ENCODE measurements around the gene SEMA3B. TPM values are rescaled to one million over a fixed set of nuclear protein-coding genes. Genes with fewer than 3 reads are reported as not detected.
A peak's percentile ranks its signal among the peaks of the same experiment; 100 is the strongest.

SEMA3B gene
- total RNA-seq, 5 donors from 2014 or later (not counting 1 experiment from before 2014, with no cell fraction given) = 0.33 to 2.5 (median 1.5) TPM

DNA sequence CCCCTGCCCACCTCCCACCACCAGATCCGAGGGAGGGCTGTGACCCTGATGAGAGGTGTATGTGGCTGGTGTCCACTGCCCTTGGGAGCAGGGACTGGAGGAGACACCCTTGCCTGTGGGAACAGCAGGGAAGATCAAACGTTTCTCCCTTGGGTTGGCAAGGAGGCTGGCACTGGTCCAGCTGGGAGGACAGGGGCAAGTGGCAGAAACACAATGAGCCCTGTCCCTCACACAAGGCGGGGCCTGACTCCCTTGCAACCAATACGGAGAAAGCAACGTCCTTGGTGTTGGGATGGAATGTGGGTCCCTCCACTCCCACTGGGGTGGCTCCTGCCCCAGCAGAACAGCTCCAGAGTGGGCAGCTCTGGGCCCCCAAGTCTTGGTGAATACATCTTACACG, 48.4 kb downstream of the SEMA3B start:
- no peaks in the 10 kb centered on the region for H3K36me3 Mint-ChIP-seq
- no peaks in the 10 kb centered on the region for H3K9me3 Mint-ChIP-seq
- no peaks in the 10 kb centered on the region for H3K36me3 ChIP-seq (ENCODE audit: control insufficient read depth in 2 of 2, extremely low read depth in 1 of 2, insufficient read depth in 1 of 2, low read length in 1 of 2)
- peak overlapping the region; percentile 63 for H3K27ac ChIP-seq (ENCODE audit: low read length)
- ChIA-PET CTCF (interaction anchor here in 1 of 2 donors (1.8 kb wide), 1 partner anchor 18 kb away, joined by 7 read pairs; the partner anchor contains the start of genes HYAL3 and NAA80), POLR2A (interaction anchor here in 1 of 2 donors (0.6 kb wide), 1 partner anchor 10 kb away, joined by 3 read pairs; no protein-coding TSS in a partner anchor)
- H3K9me3 ChIP-seq = no peaks in the 10 kb centered on the region
- peak overlapping the region; percentile 92 to 95 for H3K27ac Mint-ChIP-seq
- ATAC-seq (replicated peaks in 1 of 4) (no peak), DNase-seq (no peak)
- H3K4me3 ChIP-seq (ENCODE audit: control insufficient read depth in 1 of 2, extremely low read depth in 1 of 2, low read length in 1 of 2) = peak overlapping the region in 1 of 2 donors; percentile 19
- peaks cover 6 to 63% of the 10 kb centered on the region in 2 experiments for H3K4me1 ChIP-seq (ENCODE audit: control insufficient read depth in 1 of 2, extremely low read depth in 1 of 2, insufficient read depth in 2 of 2, low read length in 2 of 2)
- H3K27me3 ChIP-seq (replicated peaks in 1 of 2; ENCODE audit: control insufficient read depth in 2 of 2, extremely low read depth in 1 of 2, insufficient read depth in 2 of 2, low read length in 1 of 2) = no peaks in the 10 kb centered on the region
- no peak overlapping the region for H3K4me3 Mint-ChIP-seq
- H3K27me3 Mint-ChIP-seq = no peaks in the 10 kb centered on the region
- peaks cover 26 to 46% (median 37%) of the 10 kb centered on the region in 3 donors for H3K4me1 Mint-ChIP-seq
- WGBS (ENCODE audit: insufficient coverage) = 79% methylated on average over 3 of the region's 6 CpGs

DNA sequence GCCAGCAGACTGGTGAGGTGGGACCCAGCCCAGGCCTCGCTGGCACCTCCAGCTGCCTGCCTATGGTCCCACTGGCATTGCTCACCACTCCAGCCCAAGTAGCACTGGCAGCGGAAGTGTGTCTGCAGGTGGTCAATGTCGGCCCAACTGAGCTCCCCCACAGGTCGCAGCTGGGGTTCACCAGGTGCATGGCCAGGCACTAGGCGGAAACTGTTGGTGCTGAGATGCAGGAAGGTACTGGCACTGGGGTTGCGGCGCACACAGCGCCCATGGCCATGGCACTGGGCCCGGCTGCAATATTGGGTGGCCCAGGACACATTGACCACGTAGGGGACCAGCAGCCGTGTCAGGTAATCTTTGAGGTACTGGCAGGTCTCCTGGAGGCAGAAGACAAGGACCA, 49.2 kb downstream of the SEMA3B start:
- H3K27ac Mint-ChIP-seq = no peak overlapping the region
- Histone ChIP-seq H3K36me3 (ENCODE audit: control insufficient read depth in 2 of 2, extremely low read depth in 1 of 2, insufficient read depth in 1 of 2, low read length in 1 of 2) (no peaks in the 10 kb centered on the region), H3K4me1 (ENCODE audit: control insufficient read depth in 1 of 2, extremely low read depth in 1 of 2, insufficient read depth in 2 of 2, low read length in 2 of 2) (peaks cover 6 to 68% of the 10 kb centered on the region in 2 experiments), H3K9me3 (no peaks in the 10 kb centered on the region), H3K27ac (ENCODE audit: low read length) (no peak overlapping the region), H3K4me3 (ENCODE audit: control insufficient read depth in 1 of 2, extremely low read depth in 1 of 2, low read length in 1 of 2) (no peak overlapping the region), H3K27me3 (replicated peaks in 1 of 2; ENCODE audit: control insufficient read depth in 2 of 2, extremely low read depth in 1 of 2, insufficient read depth in 2 of 2, low read length in 1 of 2) (no peaks in the 10 kb centered on the region)
- no peak for ATAC-seq (replicated peaks in 1 of 4)
- H3K9me3 Mint-ChIP-seq = no peaks in the 10 kb centered on the region
- DNase-seq = no peak
- no peak overlapping the region for H3K4me3 Mint-ChIP-seq
- POLR2A ChIA-PET = interaction anchor here in 1 of 2 donors (0.6 kb wide), 1 partner anchor 11 kb away, joined by 3 read pairs; no protein-coding TSS in a partner anchor
- 92% methylated on average over 10 of the region's 11 CpGs for WGBS (ENCODE audit: insufficient coverage)
- CTCF ChIA-PET = interaction anchor here in 1 of 2 donors (0.7 to 1.8 kb wide), 2 partner anchors 19 kb away, joined by 3 to 7 read pairs; partner anchors contain the start of genes HYAL3 and NAA80
- no peaks in the 10 kb centered on the region for H3K27me3 Mint-ChIP-seq
- no peaks in the 10 kb centered on the region for H3K36me3 Mint-ChIP-seq
- peaks cover 26 to 52% (median 37%) of the 10 kb centered on the region in 3 donors for H3K4me1 Mint-ChIP-seq

DNA sequence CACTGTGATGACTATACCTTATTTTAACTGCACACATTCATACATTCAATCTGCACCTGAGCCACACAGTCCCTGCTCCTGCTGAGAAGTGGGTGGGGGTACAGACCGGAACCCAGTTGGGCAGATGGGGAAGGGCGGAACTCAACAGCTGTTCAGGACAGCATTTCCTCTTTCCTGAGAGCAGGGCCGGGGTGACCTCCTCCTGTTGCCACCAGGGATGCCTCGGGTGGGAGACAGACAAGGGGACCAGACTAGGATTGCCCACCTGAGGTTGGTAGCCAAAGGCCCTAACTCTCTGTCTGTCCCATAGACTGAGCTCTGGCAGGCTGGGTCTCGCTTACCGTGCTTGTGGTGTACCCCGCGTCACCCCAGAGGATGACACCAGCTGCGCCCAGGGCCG, 49.7 kb downstream of the SEMA3B start:
- no peaks in the 10 kb centered on the region for H3K36me3 ChIP-seq (ENCODE audit: control insufficient read depth in 2 of 2, extremely low read depth in 1 of 2, insufficient read depth in 1 of 2, low read length in 1 of 2)
- WGBS (ENCODE audit: insufficient coverage) = 78% methylated on average over 4 of the region's 10 CpGs
- no peak overlapping the region for H3K4me3 ChIP-seq (ENCODE audit: control insufficient read depth in 1 of 2, extremely low read depth in 1 of 2, low read length in 1 of 2)
- ChIA-PET CTCF (interaction anchor here in 1 of 2 donors (0.7 kb wide), 1 partner anchor 18 kb away, joined by 3 read pairs; no protein-coding TSS in a partner anchor), POLR2A (interaction anchor here in 1 of 2 donors (0.5 kb wide), 1 partner anchor 8 kb away, joined by 5 read pairs; no protein-coding TSS in a partner anchor)
- H3K27ac Mint-ChIP-seq = peak overlapping the region in 1 of 2 donors; percentile 28
- peaks cover 6 to 68% of the 10 kb centered on the region in 2 experiments for H3K4me1 ChIP-seq (ENCODE audit: control insufficient read depth in 1 of 2, extremely low read depth in 1 of 2, insufficient read depth in 2 of 2, low read length in 2 of 2)
- no peaks in the 10 kb centered on the region for H3K27me3 Mint-ChIP-seq
- H3K4me3 Mint-ChIP-seq = no peak overlapping the region
- H3K4me1 Mint-ChIP-seq = peaks cover 26 to 52% (median 37%) of the 10 kb centered on the region in 3 donors
- no peaks in the 10 kb centered on the region for H3K36me3 Mint-ChIP-seq
- H3K27me3 ChIP-seq (replicated peaks in 1 of 2; ENCODE audit: control insufficient read depth in 2 of 2, extremely low read depth in 1 of 2, insufficient read depth in 2 of 2, low read length in 1 of 2) = no peaks in the 10 kb centered on the region
- no peak for ATAC-seq (replicated peaks in 1 of 4)
- no peak overlapping the region for H3K27ac ChIP-seq (ENCODE audit: low read length)
- no peaks in the 10 kb centered on the region for H3K9me3 ChIP-seq
- DNase-seq = no peak
- H3K9me3 Mint-ChIP-seq = no peaks in the 10 kb centered on the region

DNA sequence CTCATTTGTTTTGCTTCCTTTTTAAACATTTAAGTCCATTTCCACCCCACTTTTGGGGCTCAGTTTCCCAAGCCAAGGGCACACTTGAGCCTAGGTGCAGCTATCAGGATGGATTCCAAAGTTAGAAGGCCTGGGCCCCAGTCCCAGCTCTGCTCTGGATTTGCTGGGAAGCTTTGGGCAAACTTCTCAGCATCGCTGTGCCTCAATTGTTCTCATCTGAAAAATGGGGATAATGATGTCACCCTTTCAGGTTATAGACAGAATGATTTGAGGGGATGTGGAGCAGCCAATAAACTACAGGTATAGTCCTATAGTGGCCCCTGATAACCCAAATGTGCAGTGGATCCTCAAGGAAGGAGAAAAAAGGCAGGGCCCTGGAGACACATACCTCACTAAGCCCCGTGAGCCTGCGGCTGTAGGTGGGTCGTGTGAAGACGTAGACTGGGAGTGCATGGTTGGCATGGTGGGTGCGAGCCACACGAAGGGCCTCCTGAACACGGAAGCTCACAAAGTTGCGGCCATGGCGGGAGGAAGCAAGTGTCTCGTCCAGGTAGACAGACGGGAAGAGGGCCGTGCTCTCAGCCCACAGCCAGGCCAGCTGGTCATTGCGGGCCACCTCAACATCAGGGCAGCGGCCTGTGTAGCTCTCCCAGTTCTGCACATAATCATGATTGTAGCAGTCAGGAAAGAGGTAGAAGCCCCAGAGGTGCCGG, 50.4 kb downstream of the SEMA3B start:
- ChIA-PET CTCF (no interaction called here), POLR2A (interaction anchor here in 1 of 2 donors (0.5 kb wide), 1 partner anchor 9 kb away, joined by 5 read pairs; no protein-coding TSS in a partner anchor)
- peaks cover 6 to 73% of the 10 kb centered on the region in 2 experiments for H3K4me1 ChIP-seq (ENCODE audit: control insufficient read depth in 1 of 2, extremely low read depth in 1 of 2, insufficient read depth in 2 of 2, low read length in 2 of 2)
- H3K27ac ChIP-seq (ENCODE audit: low read length) = no peak overlapping the region
- Mint-ChIP-seq H3K9me3 (no peaks in the 10 kb centered on the region), H3K27ac (no peak overlapping the region), H3K36me3 (no peaks in the 10 kb centered on the region), H3K4me1 (peaks cover 26 to 55% (median 37%) of the 10 kb centered on the region in 3 donors), H3K27me3 (no peaks in the 10 kb centered on the region), H3K4me3 (peak overlapping the region in 2 of 3 donors; percentile 86 to 90)
- no peaks in the 10 kb centered on the region for H3K36me3 ChIP-seq (ENCODE audit: control insufficient read depth in 2 of 2, extremely low read depth in 1 of 2, insufficient read depth in 1 of 2, low read length in 1 of 2)
- no peaks in the 10 kb centered on the region for H3K27me3 ChIP-seq (replicated peaks in 1 of 2; ENCODE audit: control insufficient read depth in 2 of 2, extremely low read depth in 1 of 2, insufficient read depth in 2 of 2, low read length in 1 of 2)
- 100% methylated on average over 4 of the region's 16 CpGs for WGBS (ENCODE audit: insufficient coverage)
- H3K9me3 ChIP-seq = no peaks in the 10 kb centered on the region
- DNase-seq (no peak), ATAC-seq (replicated peaks in 1 of 4) (no peak)
- no peak overlapping the region for H3K4me3 ChIP-seq (ENCODE audit: control insufficient read depth in 1 of 2, extremely low read depth in 1 of 2, low read length in 1 of 2)

DNA sequence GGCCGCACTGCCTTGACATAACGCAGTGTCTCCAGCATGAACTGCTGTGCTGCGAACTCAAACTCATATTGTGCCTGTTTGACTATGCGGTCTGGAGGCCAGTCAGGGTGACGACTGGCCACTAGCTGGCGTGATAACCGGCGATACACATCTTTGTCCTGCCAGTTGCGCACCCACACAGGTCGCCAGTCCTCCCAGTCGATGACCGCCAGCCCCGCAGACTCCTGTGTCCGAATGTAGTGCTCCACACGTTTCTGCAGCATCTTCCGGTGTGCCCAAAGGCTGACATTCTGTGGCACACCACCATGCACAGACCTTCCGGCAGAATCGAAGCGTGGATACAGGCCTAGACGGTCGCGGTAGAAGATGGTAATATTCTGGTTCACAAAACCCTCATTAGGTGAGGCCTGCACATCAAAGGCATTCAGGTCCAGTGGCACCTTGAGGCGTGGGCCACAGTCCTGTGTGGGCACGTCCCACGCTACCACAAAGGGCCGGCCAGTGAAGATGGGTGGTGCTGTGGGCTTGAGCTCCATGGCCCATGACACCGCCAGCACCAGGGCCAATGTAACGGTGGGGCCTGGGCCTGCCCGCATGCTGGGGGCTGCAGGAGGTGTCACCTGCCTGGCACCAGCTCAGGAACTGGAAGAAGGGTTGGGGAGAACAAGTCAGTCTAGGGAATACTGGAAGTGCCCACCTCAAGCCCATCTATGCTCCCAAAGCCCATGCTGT, 51.1 kb downstream of the SEMA3B start:
- 96% methylated on average over 23 of the region's 29 CpGs for WGBS (ENCODE audit: insufficient coverage)
- H3K27me3 ChIP-seq (replicated peaks in 1 of 2; ENCODE audit: control insufficient read depth in 2 of 2, extremely low read depth in 1 of 2, insufficient read depth in 2 of 2, low read length in 1 of 2) = no peaks in the 10 kb centered on the region
- H3K27me3 Mint-ChIP-seq = no peaks in the 10 kb centered on the region
- ATAC-seq (replicated peaks in 1 of 4) = no peak
- no peak for DNase-seq
- no peaks in the 10 kb centered on the region for H3K36me3 Mint-ChIP-seq
- H3K36me3 ChIP-seq (ENCODE audit: control insufficient read depth in 2 of 2, extremely low read depth in 1 of 2, insufficient read depth in 1 of 2, low read length in 1 of 2) = no peaks in the 10 kb centered on the region
- CTCF ChIA-PET = no interaction called here
- H3K27ac Mint-ChIP-seq = peak overlapping the region in 1 of 2 donors; percentile 90
- H3K4me1 ChIP-seq (ENCODE audit: control insufficient read depth in 1 of 2, extremely low read depth in 1 of 2, insufficient read depth in 2 of 2, low read length in 2 of 2) = peaks cover 6 to 77% of the 10 kb centered on the region in 2 experiments
- H3K9me3 ChIP-seq = no peaks in the 10 kb centered on the region
- peak overlapping the region; percentile 82 to 90 (median 86) for H3K4me3 Mint-ChIP-seq
- H3K9me3 Mint-ChIP-seq = no peaks in the 10 kb centered on the region
- POLR2A ChIA-PET = no interaction called here
- peak overlapping the region; percentile 80 to 84 for H3K4me3 ChIP-seq (ENCODE audit: control insufficient read depth in 1 of 2, extremely low read depth in 1 of 2, low read length in 1 of 2)
- peaks cover 31 to 60% (median 42%) of the 10 kb centered on the region in 3 donors for H3K4me1 Mint-ChIP-seq
- H3K27ac ChIP-seq (ENCODE audit: low read length) = no peak overlapping the region

DNA sequence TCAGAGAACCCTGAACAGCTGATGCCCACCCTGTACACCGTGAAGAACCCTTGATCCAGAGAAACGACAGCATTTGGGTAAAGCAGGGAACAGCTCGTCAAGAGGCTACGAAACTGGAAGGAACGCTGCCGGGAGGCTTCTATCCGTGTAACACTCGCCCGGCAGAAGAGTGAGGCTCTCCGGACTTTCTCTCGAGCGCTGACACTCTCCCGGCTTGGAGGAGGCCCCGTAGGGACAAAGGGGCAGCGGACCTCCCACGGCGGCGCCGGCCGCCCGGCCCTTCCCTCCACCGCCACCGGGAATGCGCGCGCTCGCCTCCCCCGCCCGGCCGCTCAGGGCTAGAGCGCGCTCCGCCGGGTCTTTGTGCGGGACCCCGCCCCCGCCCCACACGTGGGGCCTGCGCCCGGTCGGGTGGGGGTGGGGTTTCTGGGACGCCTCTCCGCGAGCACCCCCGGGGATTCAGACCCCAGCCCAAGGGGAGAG, 51.9 kb downstream of the SEMA3B start:
- no peaks in the 10 kb centered on the region for H3K27me3 ChIP-seq (replicated peaks in 1 of 2; ENCODE audit: control insufficient read depth in 2 of 2, extremely low read depth in 1 of 2, insufficient read depth in 2 of 2, low read length in 1 of 2)
- Mint-ChIP-seq H3K4me1 (peaks cover 34 to 57% (median 39%) of the 10 kb centered on the region in 3 donors), H3K27ac (peak overlapping the region; percentile 73 to 90), H3K27me3 (no peaks in the 10 kb centered on the region), H3K4me3 (peak overlapping the region; percentile 82 to 90 (median 86)), H3K36me3 (no peaks in the 10 kb centered on the region), H3K9me3 (no peaks in the 10 kb centered on the region)
- POLR2A ChIA-PET = interaction anchor here in 1 of 2 donors (0.6 kb wide), 1 partner anchor 21 kb away, joined by 13 read pairs; no protein-coding TSS in a partner anchor
- peaks cover 0 to 3% of the 10 kb centered on the region in 2 donors for H3K36me3 ChIP-seq (ENCODE audit: control insufficient read depth in 2 of 2, extremely low read depth in 1 of 2, insufficient read depth in 1 of 2, low read length in 1 of 2)
- H3K9me3 ChIP-seq = no peaks in the 10 kb centered on the region
- CTCF ChIA-PET = interaction anchor here (0.6 to 1.0 kb wide), 5 partner anchors 16 to 295 kb away, joined by 3 to 5 read pairs (median 4); partner anchors contain the start of genes HYAL3 (in 1 of the 2) and NAA80 (in 1 of the 2)
- peak overlapping the region; percentile 35 for H3K27ac ChIP-seq (ENCODE audit: low read length)
- peaks cover 6 to 73% of the 10 kb centered on the region in 2 experiments for H3K4me1 ChIP-seq (ENCODE audit: control insufficient read depth in 1 of 2, extremely low read depth in 1 of 2, insufficient read depth in 2 of 2, low read length in 2 of 2)
- peak; percentile 59 to 65 (median 62) for ATAC-seq (replicated peaks in 1 of 4)
- 1% methylated on average over 34 of the region's 45 CpGs for WGBS (ENCODE audit: insufficient coverage)
- peak overlapping the region; percentile 80 to 84 for H3K4me3 ChIP-seq (ENCODE audit: control insufficient read depth in 1 of 2, extremely low read depth in 1 of 2, low read length in 1 of 2)
- peak in 9 of 35 experiments; percentile 28 to 70 (median 38) for DNase-seq
